GM19395 (cell line): ENCODE data around the gene SPATA7.

ENCODE experiments used
- ATAC-seq: cut with Tn5 transposase; IDR thresholded peaks from one replicate; pipeline ENCODE4 v1.9.1; 2021; ENCODE audit warnings: mild to moderate bottlenecking, moderate library complexity; ENCODE audit not compliant: unreplicated experiment

Gene SPATA7

DNA sequence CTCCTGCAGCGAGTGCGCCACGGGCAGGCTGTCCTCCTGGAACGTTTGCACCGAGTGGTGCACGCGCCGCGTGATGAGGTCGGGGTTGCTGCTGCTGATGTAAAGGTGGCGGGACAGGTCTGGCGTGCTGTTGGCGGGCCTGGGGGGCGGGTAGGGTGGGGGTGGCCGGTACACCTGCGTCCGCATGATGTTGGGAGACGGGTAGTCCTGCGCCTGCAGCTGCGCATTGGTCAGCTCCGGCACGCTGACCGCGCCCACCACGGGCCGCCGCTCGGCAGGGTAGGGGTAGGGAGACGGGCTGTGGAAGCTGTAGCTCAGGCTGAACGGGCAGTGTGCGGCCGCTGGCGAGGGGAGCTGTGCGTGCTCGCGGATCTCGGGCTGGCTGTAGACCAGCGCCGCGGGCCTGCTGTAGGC lies 94.1 kb downstream of the SPATA7 start:
- ATAC-seq = no peak

DNA sequence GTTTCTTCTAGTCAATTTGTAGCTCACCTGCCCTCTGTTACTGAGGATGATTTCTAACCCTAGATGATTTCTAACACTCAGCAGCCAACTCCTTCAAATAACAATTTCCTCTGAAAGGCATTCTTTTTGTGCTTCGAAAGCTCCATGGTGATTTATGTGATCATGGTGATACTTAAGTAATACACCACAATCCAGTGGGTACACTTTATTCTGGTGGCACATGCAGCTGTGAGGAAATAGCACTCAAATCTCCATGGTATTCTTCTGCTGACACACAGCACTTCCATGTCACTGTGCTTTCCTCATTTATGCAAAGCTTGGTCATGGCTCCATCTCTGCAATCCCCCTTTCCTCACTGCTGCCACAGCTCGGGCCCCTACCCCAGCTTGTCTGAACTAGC lies 95.6 kb downstream of the SPATA7 start:
- ATAC-seq = no peak

GRCh38 chr14:88481794-88482193 lies 96.3 kb downstream of the SPATA7 start:
- no peak for ATAC-seq

DNA sequence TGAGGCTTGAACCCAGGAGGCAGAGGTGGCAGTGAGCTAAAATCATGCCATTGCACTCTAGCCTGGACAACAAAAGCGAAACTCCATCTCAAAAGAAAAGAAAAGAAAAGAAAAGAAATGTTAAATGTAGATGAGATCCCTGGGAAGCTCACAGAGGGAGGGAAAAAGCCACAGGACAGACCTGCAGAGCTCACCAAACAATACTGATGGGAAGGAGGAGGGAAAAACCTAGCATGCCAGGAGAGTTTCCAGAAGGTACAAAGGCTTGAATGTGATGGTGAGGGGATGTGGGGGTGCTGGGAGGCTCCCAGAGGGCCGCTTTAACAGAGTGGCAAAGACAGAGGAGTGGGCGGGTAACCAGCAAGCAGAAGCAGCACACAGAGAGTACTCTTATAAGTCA lies 97.1 kb downstream of the SPATA7 start:
- ATAC-seq = no peak
